Pancreas (tissue), 10 donors: ENCODE measurements around the gene ANKRD34A. TPM values are rescaled to one million over a fixed set of nuclear protein-coding genes. Genes with fewer than 3 reads are reported as not detected.

Experiments used
- ATAC-seq, 4 donors: fragments of 200-7000 bp; cut with Tn5 transposase; one replicate each; pipeline versions ENCODE4 v1.8.0 to v1.9.1; 2020; ENCODE audit warnings: mild to moderate bottlenecking in 4 of 4, moderate library complexity in 4 of 4
- DNase-seq, 6 donors: peaks; one replicate each; pipeline ENCODE4 v3.0.0-alpha.2; 2020
- FAIRE-seq: peaks from 2 replicates; lab custom pipeline; 2012; peaks lifted over from hg19 to GRCh38; lab: Jason Lieb, UNC
- H3K27ac ChIP-seq, 4 donors: fragments of 200-600 bp; sonication (generic); 1 replicate in 3 of 4; 2 replicates in 1 of 4; pipeline versions ENCODE4 v1.5.0 to v1.8.0; 2020
- H3K27me3 ChIP-seq, 4 donors: fragments of 200-600 bp; one replicate each; pipeline ENCODE4 v1.8.0; 2021
- H3K36me3 ChIP-seq, 3 donors: fragments of 200-600 bp; sonication (generic) in 1 of 3; one replicate each; pipeline versions ENCODE4 v1.5.0 to v1.8.0; 2020 to 2021
- H3K4me1 ChIP-seq, 3 donors: fragments of 200-600 bp; one replicate each; pipeline ENCODE4 v1.8.0; 2021
- H3K4me3 ChIP-seq, 4 donors: fragments of 200-600 bp; sonication (generic) in 2 of 4; one replicate each; pipeline versions ENCODE4 v1.5.0 to v1.8.0; 2020 to 2021
- H3K9me3 ChIP-seq, 4 donors: fragments of 200-600 bp; one replicate each; pipeline ENCODE4 v1.8.0; 2021
- CTCF ChIP-seq, 4 donors: fragments of 200-600 bp; sonication (generic) in 3 of 4; IDR thresholded peaks; one replicate each; pipeline versions ENCODE4 v1.5.0 to v1.8.0; 2021; ENCODE audit warnings: antibody characterized with exemption in 4 of 4
- WGBS, 2 donors: extraction: QIAGEN DNeasy Blood & Tissue Kit; methylation state at CpG; one replicate each; pipeline ENCODE4 v1.1.7; 2013; 5-methylcytosine and 5-hydroxymethylcytosine counted together
- intact Hi-C, 3 donors: fragments of 100-400 bp; cut with DNase I; formaldehyde crosslinking; loops; one replicate each; pipeline versions ENCODE4 v1.11.1 to v1.14.2; 2022
- polyA plus RNA-seq, 2 donors: library from polyadenylated mRNA; stranded (reverse); fragments of 200-250 nt; gene quantifications; one replicate each; pipeline ENCODE4 v1.2.3, GENCODE V29; 2013
- total RNA-seq, 6 donors: library from RNA; stranded (reverse); fragmentation: NEBNext Ultra II Directional in 4 of 6; extraction: Animal tissue kit (Norgen Biotek cat#: 25700) in 4 of 6; gene quantifications; one replicate each; pipeline versions ENCODE4 v1.2.1 to v1.2.4, GENCODE V29; 2021 to 2023
- donor health status: healthy with polysubstance abuse.
- donor health status: DM: no; HTN: no; CAD: no; lungs with moderate emphysema.
- donor health status: DM: no; HTN: no; CAD: no.
- donor health status: control.
- donor health status: control.
- donor health status: Bipolar disorder and iron deficiency.
- donor health status: DM: yes; HTN: yes; CAD: no.
- donor health status: DM: no; HTN: no; CAD: no.
- donor health status: DM: no; HTN: no; CAD: no.
- donor health status: DM: yes; HTN: yes; CAD: no.

Gene ANKRD34A
- total RNA-seq (under 1 TPM; 0.04 to 0.28 (median 0.18) TPM), polyA plus RNA-seq (under 1 TPM; 0.34 to 0.38 TPM)

GRCh38 chr1:145964328-145965118, at the start of gene ANKRD34A, which contains the start of gene POLR3GL:
Gene ANKRD34A (minus strand): TSS chr1:145964575. CDS start chr1:145961759, 2,816 bp downstream.
Gene POLR3GL (plus strand): TSS chr1:145964690. CDS start chr1:145974866, 10,176 bp downstream.
- no peaks in the 10 kb centered on the region for H3K9me3 ChIP-seq
- no peak for TF ChIP-seq CTCF (IDR thresholded peaks at IDR 0.05)
- no peaks in the 10 kb centered on the region for H3K36me3 ChIP-seq
- peak; percentile 43 for FAIRE-seq
- ATAC-seq: peak; percentile 90 to 93 (median 92)
- H3K4me3 ChIP-seq: peak within 1 kb of the TSS; percentile 24 to 46 (median 36)
- peak within 1 kb of the TSS; percentile 46 to 84 (median 74) for H3K27ac ChIP-seq
- intact Hi-C loops: no loop called here
- DNase-seq: peak; percentile 91 to 97 (median 96)
- 1% methylated on average over 37 of the region's 37 CpGs for WGBS, 2 donors
- no peaks in the 10 kb centered on the region for H3K27me3 ChIP-seq
- H3K4me1 ChIP-seq: peaks cover 7 to 26% (median 10%) of the 10 kb centered on the region in 3 donors

GRCh38 chr1:146013559-146013922, 49.2 kb upstream of the ANKRD34A start:
- no peak overlapping the region for H3K4me3 ChIP-seq
- no peak overlapping the region for H3K27ac ChIP-seq
- H3K4me1 ChIP-seq: peaks cover 0 to 9% (median 0%) of the 10 kb centered on the region in 3 donors
- ATAC-seq (no peak), DNase-seq (no peak), FAIRE-seq (no peak)
- whole genome bisulfite sequencing, 2 donors: 61 to 63% methylated on average over 6 of the region's 6 CpGs
- TF ChIP-seq CTCF (IDR thresholded peaks at IDR 0.05): no peak
- intact Hi-C loops: loop anchor here in 2 of 3 donors (5.0 to 10.0 kb wide), 4 partner anchors 36 to 171 kb away; partner anchors contain the start of gene NUDT17 (in 1 of the 2)
- no peaks in the 10 kb centered on the region for H3K27me3 ChIP-seq
- H3K36me3 ChIP-seq: no peaks in the 10 kb centered on the region
- no peaks in the 10 kb centered on the region for H3K9me3 ChIP-seq

- intact Hi-C loops: loop anchor here in 2 of 3 donors (5.0 to 10.0 kb wide), 4 partner anchors 36 to 171 kb away; partner anchors contain the start of gene NUDT17 (in 1 of the 2)
- Histone ChIP-seq H3K4me3 (no peak overlapping the region), H3K27me3 (no peaks in the 10 kb centered on the region), H3K9me3 (no peaks in the 10 kb centered on the region), H3K36me3 (no peaks in the 10 kb centered on the region), H3K27ac (no peak overlapping the region), H3K4me1 (peaks cover 0 to 9% (median 0%) of the 10 kb centered on the region in 3 donors)
- DNase-seq (peak in 1 of 6 donors; percentile 54), ATAC-seq (peak; percentile 77 to 91 (median 86)), FAIRE-seq (peak; percentile 97)
- TF ChIP-seq CTCF (IDR thresholded peaks at IDR 0.05): peak in 3 of 4 donors; percentile 36 to 60 (median 51)
- WGBS, 2 donors: 1 to 2% methylated on average over 4 of the region's 4 CpGs
Observed at GRCh38 chr1:146012703-146013558, 48.6 kb upstream of the ANKRD34A start.

- WGBS, 2 donors: 90 to 92% methylated on average over 8 of the region's 8 CpGs
- H3K4me3 ChIP-seq: no peak overlapping the region
- H3K9me3 ChIP-seq: no peaks in the 10 kb centered on the region
- no peaks in the 10 kb centered on the region for H3K36me3 ChIP-seq
- DNase-seq (no peak), FAIRE-seq (no peak), ATAC-seq (no peak)
- TF ChIP-seq CTCF (IDR thresholded peaks at IDR 0.05): no peak
- H3K27me3 ChIP-seq: no peaks in the 10 kb centered on the region
- H3K27ac ChIP-seq: no peak overlapping the region
- intact Hi-C loops: loop anchor here in 2 of 3 donors (5.0 to 10.0 kb wide), 4 partner anchors 33 to 168 kb away; partner anchors contain the start of gene NUDT17 (in 1 of the 2)
- H3K4me1 ChIP-seq: peaks cover 0 to 9% (median 0%) of the 10 kb centered on the region in 3 donors
Observed at GRCh38 chr1:146010126-146010738, 45.9 kb upstream of the ANKRD34A start.
